GM12891 (cell line): ENCODE measurements around the gene OTOGL.

Experiments
- PAX5 ChIP-seq: IDR thresholded peaks from 2 replicates; pipeline ENCODE4 v1.6.1; 2011; ENCODE audit warnings: low read length, moderate library complexity, mild to moderate bottlenecking; ENCODE audit not compliant: insufficient read depth, severe bottlenecking
- POLR2A ChIP-seq: IDR thresholded peaks from 2 replicates; pipeline ENCODE4 v1.6.1; 2011; ENCODE audit warnings: low read depth, low read length, control low read depth
- TAF1 ChIP-seq: IDR thresholded peaks from 2 replicates; pipeline ENCODE4 v1.6.1; 2011; ENCODE audit warnings: low read depth, low read length, control low read depth

- TF ChIP-seq TAF1 (no peak), POLR2A (no peak), PAX5 (no peak)
These were observed 58.3 kb downstream of the OTOGL start for GRCh38 chr12:80157645-80158044.
